Measurements from ENCODE around the gene NOTUM.
"Not testable (repeated sequence)": the region's sequence is repeated elsewhere in the genome, so short reads cannot be mapped to it uniquely, and the experiment has no call there.

DNA sequence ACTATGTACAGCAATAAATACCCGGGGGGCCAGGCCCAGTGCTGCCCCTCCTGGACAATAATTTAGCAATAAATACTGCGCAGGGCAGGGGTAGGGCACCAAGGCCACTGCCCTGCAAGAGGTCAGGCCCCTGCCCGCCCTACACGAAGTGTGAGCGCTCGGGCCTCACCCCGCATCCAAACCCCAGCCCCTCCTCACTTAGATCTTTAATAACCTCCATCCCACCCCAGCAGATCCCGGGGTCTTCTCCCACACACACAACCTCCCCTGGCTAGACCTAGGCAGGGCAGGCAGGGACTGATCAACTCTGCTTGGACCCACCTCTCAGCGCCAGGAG, 42.7 kb downstream of the NOTUM start:
- TF ChIP-seq, protein P1, sequence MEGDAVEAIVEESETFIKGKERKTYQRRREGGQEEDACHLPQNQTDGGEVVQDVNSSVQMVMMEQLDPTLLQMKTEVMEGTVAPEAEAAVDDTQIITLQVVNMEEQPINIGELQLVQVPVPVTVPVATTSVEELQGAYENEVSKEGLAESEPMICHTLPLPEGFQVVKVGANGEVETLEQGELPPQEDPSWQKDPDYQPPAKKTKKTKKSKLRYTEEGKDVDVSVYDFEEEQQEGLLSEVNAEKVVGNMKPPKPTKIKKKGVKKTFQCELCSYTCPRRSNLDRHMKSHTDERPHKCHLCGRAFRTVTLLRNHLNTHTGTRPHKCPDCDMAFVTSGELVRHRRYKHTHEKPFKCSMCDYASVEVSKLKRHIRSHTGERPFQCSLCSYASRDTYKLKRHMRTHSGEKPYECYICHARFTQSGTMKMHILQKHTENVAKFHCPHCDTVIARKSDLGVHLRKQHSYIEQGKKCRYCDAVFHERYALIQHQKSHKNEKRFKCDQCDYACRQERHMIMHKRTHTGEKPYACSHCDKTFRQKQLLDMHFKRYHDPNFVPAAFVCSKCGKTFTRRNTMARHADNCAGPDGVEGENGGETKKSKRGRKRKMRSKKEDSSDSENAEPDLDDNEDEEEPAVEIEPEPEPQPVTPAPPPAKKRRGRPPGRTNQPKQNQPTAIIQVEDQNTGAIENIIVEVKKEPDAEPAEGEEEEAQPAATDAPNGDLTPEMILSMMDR (IDR thresholded peaks at IDR 0.05; ENCODE audit: borderline replicate concordance, extremely low read depth, low read length, poor library complexity, severe bottlenecking): peak; percentile 24
- TF ChIP-seq EZH2 (IDR thresholded peaks at IDR 0.05; ENCODE audit: borderline replicate concordance, low read depth, low read length, severe bottlenecking): not testable (repeated sequence)

All from DND-41 (cell line).